ENCODE data around the gene SMYD2. TPM values are rescaled to one million over a fixed set of nuclear protein-coding genes. Genes with fewer than 3 reads are reported as not detected.

The SMYD2 gene
- total RNA-seq, 2 donors from 2014 or later, result 13.8 to 22.4 TPM

GRCh38 chr1:214282630-214283242, 1.8 kb downstream of the SMYD2 start:
- no peak for DNase-seq

GRCh38 chr1:214285610-214286440, 4.9 kb downstream of the SMYD2 start:
- Mint-ChIP-seq H3K4me3 (no peak overlapping the region), H3K27me3 (ENCODE audit: insufficient read depth) (peaks cover 6% of the 10 kb centered on the region), H3K36me3 (ENCODE audit: low read depth) (no peaks in the 10 kb centered on the region), H3K27ac (no peak overlapping the region), H3K4me1 (peaks cover 49% of the 10 kb centered on the region), H3K9me3 (no peaks in the 10 kb centered on the region)
- Histone ChIP-seq H3K4me1 (ENCODE audit: control insufficient read depth, insufficient read depth, low read length) (peaks cover 10% of the 10 kb centered on the region), H3K36me3 (ENCODE audit: control insufficient read depth, insufficient read depth, low read length) (no peaks in the 10 kb centered on the region), H3K27me3 (ENCODE audit: control insufficient read depth, insufficient read depth, low read length, poor library complexity, severe bottlenecking) (no peaks in the 10 kb centered on the region), H3K27ac (ENCODE audit: low read depth, low read length) (no peak overlapping the region), H3K9me3 (ENCODE audit: control insufficient read depth, low read length) (no peaks in the 10 kb centered on the region), H3K4me3 (ENCODE audit: low read length) (no peak overlapping the region), H3K9ac (ENCODE audit: extremely low read depth, low read length, poor library complexity, severe bottlenecking) (no peak overlapping the region)
- DNase-seq, result no peak
- no peak for TF ChIP-seq CTCF (conservative IDR thresholded peaks at IDR 0.05)
- WGBS, 2 experiments (ENCODE audit: insufficient coverage in 1 of 2, insufficient read length in 1 of 2), result 97% methylated on average over 4 to 7 of the region's 7 CpGs

More at GRCh38 chr1:214282630-214283242, 1.8 kb downstream of the SMYD2 start:
- Histone ChIP-seq H3K9me3 (ENCODE audit: control insufficient read depth, low read length) (no peaks in the 10 kb centered on the region), H3K27ac (ENCODE audit: low read depth, low read length) (no peak overlapping the region), H3K9ac (ENCODE audit: extremely low read depth, low read length, poor library complexity, severe bottlenecking) (no peak overlapping the region), H3K27me3 (ENCODE audit: control insufficient read depth, insufficient read depth, low read length, poor library complexity, severe bottlenecking) (no peaks in the 10 kb centered on the region), H3K4me3 (ENCODE audit: low read length) (peak overlapping the region; percentile 87), H3K4me1 (ENCODE audit: control insufficient read depth, insufficient read depth, low read length) (no peaks in the 10 kb centered on the region), H3K36me3 (ENCODE audit: control insufficient read depth, insufficient read depth, low read length) (no peaks in the 10 kb centered on the region)
- Mint-ChIP-seq H3K9me3 (no peaks in the 10 kb centered on the region), H3K36me3 (ENCODE audit: low read depth) (no peaks in the 10 kb centered on the region), H3K4me3 (peak overlapping the region; percentile 72), H3K27ac (no peak overlapping the region), H3K27me3 (ENCODE audit: insufficient read depth) (peaks cover 6% of the 10 kb centered on the region), H3K4me1 (peaks cover 30% of the 10 kb centered on the region)
- 73 to 83% methylated on average over 6 to 9 of the region's 9 CpGs for WGBS, 2 experiments (ENCODE audit: insufficient coverage in 1 of 2, insufficient read length in 1 of 2)
- TF ChIP-seq CTCF (conservative IDR thresholded peaks at IDR 0.05), result no peak

GRCh38 chr1:214287884-214288283, 6.9 kb downstream of the SMYD2 start:
- 79 to 85% methylated on average over 6 of the region's 6 CpGs for WGBS, 2 experiments (ENCODE audit: insufficient coverage in 1 of 2, insufficient read length in 1 of 2)
- Histone ChIP-seq H3K9me3 (ENCODE audit: control insufficient read depth, low read length) (no peaks in the 10 kb centered on the region), H3K36me3 (ENCODE audit: control insufficient read depth, insufficient read depth, low read length) (no peaks in the 10 kb centered on the region), H3K27me3 (ENCODE audit: control insufficient read depth, insufficient read depth, low read length, poor library complexity, severe bottlenecking) (no peaks in the 10 kb centered on the region), H3K27ac (ENCODE audit: low read depth, low read length) (no peak overlapping the region), H3K4me1 (ENCODE audit: control insufficient read depth, insufficient read depth, low read length) (peaks cover 10% of the 10 kb centered on the region), H3K4me3 (ENCODE audit: low read length) (no peak overlapping the region), H3K9ac (ENCODE audit: extremely low read depth, low read length, poor library complexity, severe bottlenecking) (no peak overlapping the region)
- DNase-seq, result no peak
- Mint-ChIP-seq H3K4me1 (peaks cover 46% of the 10 kb centered on the region), H3K9me3 (no peaks in the 10 kb centered on the region), H3K27me3 (ENCODE audit: insufficient read depth) (peaks cover under 1% of the 10 kb centered on the region), H3K27ac (no peak overlapping the region), H3K4me3 (no peak overlapping the region), H3K36me3 (ENCODE audit: low read depth) (no peaks in the 10 kb centered on the region)
- no peak for TF ChIP-seq CTCF (conservative IDR thresholded peaks at IDR 0.05)

Data from endodermal cell (in vitro differentiated cells).